OCI-M2 (cell line): ENCODE results near the gene FAM193B.
"Not testable (repeated sequence)": the region's sequence is repeated elsewhere in the genome, so short reads cannot be mapped to it uniquely, and the experiment has no call there.

Experiments used
- DNase-seq: peaks from one replicate; lab custom pipeline; 2025; ENCODE audit not compliant: unreplicated experiment; lab: John Stamatoyannopoulos, UW

FAM193B gene

DNA sequence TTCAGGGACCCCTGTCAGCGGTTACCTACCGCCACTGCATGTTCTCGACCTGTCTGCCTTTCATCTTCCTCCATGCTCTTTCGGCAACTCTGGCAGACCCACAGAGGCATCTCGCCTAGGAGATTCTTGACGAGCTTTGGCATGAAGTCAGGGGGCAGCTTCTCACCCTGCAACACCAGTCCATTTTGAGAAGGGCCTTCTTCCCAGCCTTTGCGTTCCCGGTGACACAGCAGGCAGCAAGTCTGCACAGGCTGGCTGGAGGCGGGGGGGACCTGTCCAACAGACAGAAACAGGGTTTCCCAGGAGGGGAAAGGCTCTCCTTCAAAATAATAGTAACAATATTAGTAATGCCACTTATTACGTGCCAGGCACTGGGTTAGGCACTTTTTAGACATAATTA, 15.5 kb downstream of the FAM193B start:
- no peak for DNase-seq

DNA sequence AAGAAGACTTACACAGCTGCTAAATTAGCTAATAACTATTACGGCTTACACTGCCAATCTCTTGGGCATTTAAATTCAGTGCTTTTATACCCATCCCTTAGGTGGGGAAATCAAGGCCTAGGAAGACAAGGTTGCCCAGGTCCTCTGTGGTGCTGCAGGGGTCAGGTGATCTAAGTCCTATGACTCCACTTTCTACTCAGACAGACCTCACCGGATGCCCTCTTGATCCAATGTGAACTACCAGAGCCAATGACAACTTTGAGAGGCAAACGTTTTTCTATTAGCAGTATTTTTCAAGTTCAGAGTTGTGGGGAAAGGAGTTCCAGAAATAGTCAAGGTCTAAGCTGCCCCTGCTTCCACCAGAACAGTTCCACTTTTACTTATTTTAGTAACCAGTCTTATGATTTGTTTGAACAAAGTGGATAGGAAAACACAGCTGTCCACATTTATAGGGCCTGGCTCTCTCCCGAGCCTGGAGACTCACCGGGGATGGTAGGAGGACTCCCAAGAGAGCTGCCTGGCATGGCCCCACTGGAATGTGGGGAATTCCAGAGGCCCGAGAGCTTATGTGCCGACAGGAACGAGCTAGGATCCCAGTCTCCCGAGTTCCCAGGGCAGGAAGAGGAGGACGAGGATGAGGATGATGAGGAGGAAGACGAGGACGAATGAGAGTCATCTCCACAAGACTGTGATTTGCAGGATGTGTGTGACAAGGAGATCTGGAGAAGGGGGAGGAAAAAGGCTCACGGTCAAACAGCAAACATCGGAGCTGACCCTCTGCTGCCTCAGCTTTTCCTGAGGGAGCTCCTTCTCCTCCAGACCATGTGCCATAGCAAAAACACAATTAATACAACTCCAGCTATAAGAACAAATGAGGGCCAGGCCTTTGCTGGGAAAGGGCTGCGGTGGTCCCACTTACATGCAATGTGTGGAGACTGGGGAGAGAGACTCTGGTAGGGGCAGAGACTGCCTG, 16.7 kb downstream of the FAM193B start:
- DNase-seq: no peak

DNA sequence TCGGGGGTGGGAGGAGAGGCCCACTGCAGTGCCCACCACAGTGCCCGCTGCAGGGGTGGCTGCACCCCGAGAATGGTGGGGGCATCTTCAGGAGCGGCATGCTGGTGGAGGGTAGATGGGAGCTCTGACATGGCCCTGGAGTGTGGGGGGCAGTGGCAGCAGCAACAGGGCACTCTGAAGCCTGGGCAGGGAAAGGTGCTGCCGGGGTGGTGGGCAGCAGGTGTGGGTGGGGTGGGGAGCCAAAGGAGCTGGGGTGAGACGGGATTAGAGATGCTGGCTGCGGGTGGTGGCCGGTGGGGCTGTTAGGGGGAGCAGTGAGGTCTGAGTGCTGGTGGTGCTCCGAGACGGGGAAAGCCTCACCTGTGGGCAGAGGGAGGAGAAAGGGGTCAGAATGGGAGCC, 18.0 kb downstream of the FAM193B start:
- DNase-seq: no peak

DNA sequence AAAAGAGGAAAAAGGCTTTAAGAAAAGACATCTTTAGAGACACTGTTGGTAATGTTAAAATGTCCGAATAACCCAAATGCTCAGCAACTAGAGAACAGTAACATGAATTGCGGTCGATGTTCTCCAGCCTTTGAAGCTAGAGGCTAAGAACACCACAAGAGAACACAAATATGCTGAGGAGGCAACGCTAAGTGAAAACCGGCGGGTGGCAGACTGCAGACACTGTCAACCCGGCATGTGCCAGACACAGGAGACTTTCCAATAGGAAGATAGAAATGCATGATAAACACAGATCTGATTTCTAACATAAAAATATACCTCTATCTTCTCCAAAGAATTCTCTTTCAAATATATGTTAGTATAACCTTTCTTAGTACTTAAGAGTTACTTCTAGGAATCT, 19.2 kb downstream of the FAM193B start:
- no peak for DNase-seq

DNA sequence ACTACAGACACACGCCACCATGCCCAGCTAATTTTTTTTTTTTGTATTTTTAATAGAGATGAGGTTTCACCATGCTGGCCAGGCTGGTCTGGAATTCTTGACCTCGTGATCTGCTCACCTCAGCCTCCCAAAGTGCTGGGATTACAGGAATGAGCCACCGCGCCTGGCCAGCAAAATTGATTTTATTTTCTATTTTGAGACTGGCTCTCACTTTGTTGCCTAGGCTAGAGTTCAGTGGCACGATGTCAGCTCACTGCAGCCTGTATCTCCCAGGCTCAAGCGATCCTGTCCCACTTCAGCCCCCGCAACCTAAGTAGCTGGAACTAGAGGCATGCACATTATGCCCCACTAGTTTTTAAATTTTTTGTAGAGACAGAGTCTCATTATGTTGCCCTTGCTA, 19.9 kb downstream of the FAM193B start:
- DNase-seq: not testable (repeated sequence)

DNA sequence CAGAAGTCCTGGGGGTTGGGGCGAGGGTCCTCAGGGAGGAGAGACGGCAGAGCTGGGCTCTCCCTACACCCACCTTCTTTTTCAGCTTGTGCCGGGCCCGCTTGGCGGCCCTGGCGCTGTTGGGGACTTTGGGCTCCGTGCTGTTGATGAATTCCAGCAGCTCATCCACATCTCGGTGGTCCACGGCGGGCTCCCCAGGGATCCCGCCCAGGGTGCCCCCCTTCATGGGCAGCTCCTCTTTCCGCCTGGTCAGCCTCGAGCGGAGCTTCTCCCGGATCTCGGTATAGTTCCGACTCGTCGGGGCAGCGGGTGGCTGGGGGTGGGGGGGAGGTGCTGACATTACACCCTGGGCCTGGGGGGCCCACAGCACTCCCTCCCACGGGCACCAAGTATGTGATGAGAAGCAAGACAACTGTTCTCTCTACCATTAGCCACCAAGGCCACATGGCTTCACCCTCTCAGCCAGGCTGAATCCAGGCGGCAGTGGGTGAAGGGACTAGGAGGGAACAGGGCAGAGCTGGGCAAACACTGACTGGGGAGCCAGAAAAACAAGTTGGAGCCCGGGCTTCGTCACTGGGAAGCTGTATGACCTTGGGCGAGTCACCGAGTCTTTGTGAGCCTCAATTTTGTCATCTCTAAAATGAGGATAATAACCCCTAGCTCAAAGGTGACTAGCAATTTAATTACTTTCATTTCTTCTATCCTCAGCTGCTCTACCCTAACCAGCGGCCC, 23.0 kb downstream of the FAM193B start:
- no peak for DNase-seq

DNA sequence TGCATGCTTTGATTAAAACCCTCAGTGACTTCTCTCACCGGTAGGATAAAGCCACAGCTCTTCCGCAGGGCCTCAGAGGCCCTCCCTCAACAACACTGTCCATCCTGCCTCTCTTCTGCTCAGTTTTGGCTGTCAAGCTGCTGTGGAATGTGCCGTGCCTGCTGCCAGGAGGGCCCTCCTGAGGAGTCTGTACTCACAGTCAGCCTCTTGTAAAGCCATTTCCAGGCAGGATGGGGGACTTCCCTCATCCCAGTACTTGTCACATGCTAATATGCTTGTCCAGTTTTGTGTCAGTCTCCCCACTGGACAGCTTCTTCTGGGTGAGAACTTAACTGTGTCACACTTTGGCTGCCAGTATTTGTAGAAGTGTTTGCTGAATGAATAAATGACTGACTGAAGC, 23.7 kb downstream of the FAM193B start:
- DNase-seq: no peak

DNA sequence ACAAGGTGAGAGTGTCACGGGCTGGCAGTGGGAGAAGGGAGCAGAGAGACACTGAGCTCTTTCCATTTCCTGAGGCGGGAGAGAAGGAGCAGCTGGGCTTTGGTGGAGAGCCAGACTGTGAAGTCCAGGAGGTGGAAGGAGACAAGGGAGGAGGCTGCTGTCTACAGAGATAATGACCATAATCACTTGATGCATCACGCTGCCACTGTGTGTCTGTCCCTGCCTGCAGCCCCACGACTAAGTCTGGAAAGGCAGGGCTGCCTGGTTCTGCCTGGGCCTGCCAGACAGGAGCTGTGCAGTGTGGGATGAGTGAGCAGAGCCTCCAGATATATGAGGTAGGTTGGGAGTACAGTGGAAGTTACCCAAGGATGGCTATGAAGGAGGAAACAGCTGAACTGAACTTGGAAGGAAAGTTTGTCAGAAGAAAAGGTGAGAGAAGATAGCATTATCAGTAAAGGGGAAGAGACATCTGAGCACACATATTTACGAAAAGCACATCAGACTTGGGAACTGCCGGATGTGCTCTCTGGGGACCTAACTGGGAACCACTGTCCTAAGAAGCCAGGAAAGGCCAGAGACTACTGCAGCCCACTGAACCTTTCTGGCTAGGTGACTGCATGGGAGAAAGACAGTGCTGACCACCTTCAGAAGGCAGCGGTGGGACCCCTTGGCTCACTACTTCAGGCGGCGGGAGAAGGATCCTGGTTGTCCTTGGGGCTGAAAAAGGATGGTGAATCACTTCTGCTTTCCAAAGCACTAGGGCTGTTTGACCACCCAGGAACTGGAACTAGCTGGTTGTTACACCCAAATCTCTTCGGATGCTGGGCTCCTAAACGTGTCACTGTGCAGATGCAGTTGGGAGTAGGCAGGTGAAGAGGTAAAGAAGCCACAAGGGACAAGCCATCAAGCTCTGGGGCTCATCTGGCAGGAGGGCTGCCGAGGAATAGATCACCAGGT, 24.8 kb downstream of the FAM193B start:
- no peak for DNase-seq

DNA sequence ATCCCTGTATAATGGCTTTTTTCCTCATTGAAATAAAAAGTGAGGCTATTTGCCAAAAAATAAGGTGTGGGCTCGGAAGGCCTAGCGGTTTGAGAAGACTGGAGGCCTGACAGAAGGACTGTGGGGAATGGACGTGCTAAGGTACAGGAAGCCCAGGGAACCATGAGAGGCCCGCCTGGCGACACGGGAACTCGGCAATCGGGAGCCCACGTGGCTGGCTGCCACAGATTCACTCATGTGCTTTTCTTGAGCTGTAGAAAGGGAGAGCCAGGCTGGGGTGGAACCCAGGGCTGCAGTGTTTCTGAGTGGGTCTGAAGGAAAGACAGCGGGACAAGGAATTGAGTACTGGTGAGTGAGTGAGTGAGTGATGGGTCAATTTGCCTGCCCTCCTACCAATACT, 25.7 kb downstream of the FAM193B start:
- DNase-seq: no peak

DNA sequence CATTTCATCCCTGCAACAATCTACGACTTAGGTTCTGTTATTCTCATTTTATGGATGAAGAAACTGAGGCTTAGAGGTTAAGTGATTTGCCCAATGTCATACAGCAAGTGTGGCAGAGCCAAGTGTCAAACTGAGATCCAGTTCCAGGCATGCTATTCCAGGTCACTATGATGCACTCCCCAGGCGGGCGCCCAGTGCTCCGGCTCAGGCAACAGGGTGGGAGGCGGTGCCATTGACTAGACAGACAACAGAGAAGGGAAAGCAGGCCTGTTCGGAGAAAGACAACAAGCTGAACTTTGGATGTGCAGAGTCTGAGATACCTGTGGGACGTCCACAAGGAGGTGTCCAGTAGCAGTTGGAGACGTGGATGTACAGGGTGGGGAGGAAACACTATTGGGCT, 26.8 kb downstream of the FAM193B start:
- DNase-seq: no peak

DNA sequence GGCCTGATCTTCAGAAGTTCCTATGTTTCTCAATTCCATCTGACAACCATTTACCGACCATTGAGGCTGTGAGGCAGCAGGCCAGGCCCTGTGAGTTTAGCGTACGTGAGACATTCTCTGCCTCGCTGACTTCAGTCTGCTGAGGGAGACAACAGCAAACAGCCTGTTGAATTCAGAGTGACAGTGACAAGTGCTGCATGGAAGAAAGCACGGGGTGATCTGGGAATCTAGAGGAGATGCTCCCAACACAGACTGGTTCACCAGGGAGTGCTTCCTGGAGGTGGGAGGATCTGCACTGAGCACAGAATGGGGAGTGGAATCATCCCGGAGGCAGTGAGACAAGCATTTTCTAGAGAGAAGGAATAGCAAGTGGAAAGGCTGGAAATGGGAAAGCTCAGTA, 27.6 kb downstream of the FAM193B start:
- DNase-seq: no peak

DNA sequence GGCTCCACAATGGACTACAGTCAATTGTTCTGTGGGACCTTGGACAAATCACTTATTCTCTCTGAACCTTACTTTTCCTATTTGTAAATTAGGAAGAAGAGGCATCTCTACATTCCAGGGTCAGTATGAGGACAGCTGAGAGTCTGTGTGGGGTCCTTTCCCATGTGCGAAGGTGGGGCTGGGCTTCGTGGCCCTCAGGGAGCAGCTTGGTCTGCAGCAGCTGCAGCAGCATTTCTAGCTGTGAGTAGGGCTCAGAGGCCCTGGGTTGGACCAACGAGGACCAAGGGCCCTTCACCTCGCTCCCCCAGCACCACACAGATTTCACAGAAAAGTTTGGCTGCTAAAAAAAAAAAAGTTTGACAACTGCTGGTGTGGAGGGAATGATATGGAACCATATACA, 28.2 kb downstream of the FAM193B start:
- DNase-seq: no peak

DNA sequence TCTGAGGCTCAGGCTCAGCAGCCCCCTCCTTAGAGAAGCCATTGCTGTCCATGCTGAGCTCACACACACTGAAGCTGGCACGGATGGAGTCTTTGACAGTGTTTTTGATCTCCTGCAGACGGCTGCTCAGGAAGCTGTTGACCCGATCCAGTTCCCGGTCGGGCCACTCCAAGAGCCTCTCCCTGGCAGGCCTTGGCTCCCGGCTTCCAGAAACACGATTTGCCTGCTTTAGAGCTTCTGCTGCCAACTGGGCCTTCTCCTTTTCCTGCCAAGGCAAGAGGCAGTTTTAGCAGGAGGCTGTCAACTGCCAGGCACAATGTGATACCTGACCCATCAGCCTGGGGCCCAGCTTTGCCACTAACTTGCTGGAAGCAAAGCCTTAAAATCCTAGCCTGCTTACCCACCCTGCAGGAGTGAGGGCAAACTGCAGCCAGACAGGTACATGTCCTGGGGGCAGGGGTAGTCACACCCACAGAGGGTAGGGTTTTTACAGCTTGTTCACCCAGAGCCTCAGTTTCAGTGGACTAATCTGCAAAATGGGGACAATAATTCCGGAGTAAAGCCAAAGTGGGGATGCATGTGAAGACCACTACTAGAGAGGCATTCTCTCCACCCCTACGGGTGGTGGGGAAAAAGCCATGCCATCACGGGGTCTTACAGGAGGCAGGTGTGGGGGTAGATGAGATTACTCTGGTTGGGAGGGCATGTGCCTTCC, 29.3 kb downstream of the FAM193B start:
- no peak for DNase-seq

DNA sequence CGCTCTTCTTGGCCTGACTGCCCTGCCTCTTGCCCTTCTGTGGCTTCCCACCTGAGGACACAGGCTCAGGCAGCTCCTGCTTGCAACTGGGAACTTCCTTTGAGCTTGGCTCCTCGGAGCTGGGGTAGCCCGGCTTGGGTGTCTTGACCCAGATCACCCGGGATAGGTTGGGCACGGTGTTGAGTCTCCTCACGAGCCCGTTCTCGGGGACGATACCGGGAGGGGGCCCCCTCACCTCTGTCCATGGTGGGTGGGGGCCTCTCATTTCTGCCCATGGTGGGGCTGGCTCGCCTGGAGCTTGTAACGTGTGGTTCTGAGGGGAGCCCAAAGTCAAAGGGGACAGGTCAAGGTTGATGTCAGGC, 29.8 kb downstream of the FAM193B start:
- no peak for DNase-seq

DNA sequence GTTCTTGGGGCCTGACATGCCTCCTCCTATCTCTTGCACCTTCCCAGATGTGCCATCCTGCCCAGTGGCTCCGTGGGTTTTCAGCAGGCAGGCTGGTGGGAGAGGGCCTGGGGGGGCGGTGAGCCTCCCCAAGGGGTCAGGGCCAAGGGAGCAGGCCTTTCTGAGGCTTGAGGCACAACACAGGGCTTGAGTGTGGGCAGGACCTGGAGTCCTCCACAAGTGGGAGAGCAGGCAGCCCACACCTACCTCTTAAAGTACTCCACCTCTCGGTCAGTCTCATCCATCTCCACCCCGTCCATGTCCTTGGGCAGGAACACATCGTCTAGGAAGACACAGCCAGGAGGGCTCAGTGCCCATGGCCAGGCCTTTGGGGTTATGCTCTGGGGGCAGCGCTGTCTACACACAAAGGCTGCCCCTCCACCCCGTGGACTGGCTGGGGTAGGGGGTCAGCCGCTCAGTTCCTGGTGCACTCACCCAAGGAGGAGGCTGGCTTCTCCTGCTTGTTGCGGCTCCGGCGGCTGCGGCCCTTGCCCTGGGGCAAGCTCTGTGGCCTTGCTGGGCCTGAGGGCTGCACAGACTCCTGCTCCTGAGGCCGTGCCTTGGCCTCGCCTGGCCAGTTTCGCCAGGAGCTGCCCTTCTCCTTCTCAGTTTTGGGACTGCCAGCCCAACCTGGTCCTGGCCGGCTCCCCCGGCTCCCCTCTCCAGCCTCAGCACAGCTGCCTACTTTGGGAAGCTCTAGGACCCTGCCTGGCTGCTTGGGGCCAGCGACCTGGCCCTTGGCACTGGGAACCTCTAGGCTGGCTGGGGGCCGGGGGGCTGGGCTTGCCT, 30.4 kb downstream of the FAM193B start:
- no peak for DNase-seq

DNA sequence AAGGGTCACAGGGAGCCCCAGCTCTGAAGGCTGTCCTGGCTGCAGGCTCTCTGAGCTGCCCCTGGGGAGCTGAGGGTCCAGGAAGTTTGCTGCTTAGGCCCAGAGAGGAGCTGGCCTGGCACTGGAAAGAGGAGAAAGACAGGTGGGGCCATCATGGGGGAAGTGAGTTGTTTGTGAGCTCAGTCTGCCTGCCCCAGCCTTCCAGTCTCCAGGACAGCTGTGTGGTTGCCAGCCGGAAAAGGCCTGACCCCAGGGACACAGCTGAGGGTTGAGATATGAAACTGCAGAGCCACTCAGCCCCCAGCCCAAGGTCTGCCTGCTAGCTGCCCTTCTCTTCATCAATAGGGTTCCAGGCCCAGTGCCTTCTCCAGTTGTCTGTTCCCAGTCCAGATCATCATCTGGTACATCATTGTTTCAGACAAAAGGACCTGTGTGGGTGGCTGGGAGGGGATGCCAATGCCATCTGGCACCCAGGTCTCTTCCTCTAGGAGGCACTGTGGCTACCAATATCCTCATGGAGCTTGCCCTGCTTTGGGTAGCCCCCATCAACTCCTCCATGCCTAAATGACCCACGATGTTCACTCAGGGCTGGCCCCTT, 33.3 kb downstream of the FAM193B start:
- DNase-seq: no peak

DNA sequence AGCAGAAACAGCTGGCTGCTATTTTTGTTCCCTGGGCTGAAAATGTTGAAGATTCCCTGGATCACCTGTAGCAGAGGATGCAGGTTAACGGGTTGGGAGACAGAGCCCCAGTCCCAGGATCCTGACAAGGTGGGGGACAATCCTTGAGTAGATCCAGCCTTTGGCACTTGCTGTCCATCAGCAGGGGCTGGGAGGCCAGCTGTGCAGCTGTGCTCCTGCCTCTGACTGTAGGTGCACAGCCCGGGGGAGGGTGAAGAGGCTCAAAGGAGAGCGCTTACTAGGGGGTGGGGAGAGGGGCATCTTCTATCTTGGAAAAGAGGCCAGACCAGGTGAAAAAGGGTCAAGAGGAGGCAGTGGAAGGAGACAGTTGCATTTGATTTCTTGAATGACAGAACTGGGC, 34.1 kb downstream of the FAM193B start:
- DNase-seq: no peak

DNA sequence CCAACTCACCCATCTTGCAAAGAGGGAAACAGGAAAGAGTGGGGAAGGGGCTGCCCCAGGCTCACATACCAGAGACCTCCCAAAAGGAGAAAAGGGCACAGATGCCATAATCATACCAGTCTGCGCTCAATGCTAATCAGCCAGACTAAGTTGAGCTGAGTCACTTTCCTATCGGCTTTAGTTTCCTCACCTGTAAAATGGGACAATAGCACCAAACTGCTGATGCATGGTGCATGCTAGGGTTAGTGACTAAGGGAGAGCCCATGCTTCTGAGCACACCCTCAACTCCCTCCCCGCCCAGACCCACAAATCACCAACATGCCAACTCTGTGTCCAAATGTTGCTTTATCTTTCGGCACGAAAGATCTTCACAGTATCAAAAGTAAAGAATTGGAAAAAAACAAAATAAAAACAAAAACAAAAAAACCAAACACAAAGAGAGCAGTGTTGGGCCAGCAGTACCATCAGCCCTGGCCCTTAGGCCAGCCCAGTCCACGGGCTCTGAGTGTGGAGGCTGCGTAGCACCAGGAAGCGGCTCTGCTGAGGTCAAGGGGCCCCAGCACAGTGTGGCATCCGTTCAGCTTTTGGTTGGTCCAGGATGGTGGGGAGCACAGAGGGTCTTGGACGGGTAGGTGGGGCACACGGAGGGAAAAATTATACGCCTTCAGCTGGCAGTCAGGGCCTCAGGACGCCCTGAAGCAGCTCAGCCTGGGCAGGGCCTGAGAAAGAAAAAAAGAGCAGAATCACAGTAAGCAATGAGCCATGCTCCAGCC, 34.7 kb downstream of the FAM193B start:
- DNase-seq: no peak
